Keratinocyte (primary cell): ENCODE results near the gene CBR3. TPM values are rescaled to one million over a fixed set of nuclear protein-coding genes. Genes with fewer than 3 reads are reported as not detected.

Experiments used
- DNase-seq: peaks from one replicate; pipeline ENCODE4 v3.0.0-alpha.2; 2011; ENCODE audit warnings: low read depth, missing footprints, low spot score
- FAIRE-seq: peaks from 2 replicates; lab custom pipeline; 2011; peaks lifted over from hg19 to GRCh38; lab: Jason Lieb, UNC
- H2AFZ ChIP-seq: 2 replicates; pipeline ENCODE4 v1.6.0; 2012; ENCODE audit warnings: low read length, control low read depth, inconsistent platforms; ENCODE audit not compliant: control insufficient read depth
- H3K27ac ChIP-seq: 2 replicates; pipeline ENCODE4 v1.5.1; 2011; ENCODE audit warnings: low read length; ENCODE audit not compliant: control insufficient read depth, insufficient read depth
- H3K27me3 ChIP-seq: 3 replicates; pipeline ENCODE4 v1.6.0; 2011; ENCODE audit warnings: low read length; ENCODE audit not compliant: control insufficient read depth, insufficient read depth; ENCODE audit errors: extremely low read depth
- H3K36me3 ChIP-seq, 2 experiments: 2 replicates in 1 of 2; 3 replicates in 1 of 2; pipeline ENCODE4 v1.5.1; 2011; ENCODE audit warnings: low read length in 2 of 2, mild to moderate bottlenecking in 1 of 2; ENCODE audit not compliant: control insufficient read depth in 2 of 2, insufficient read depth in 2 of 2; ENCODE audit errors: extremely low read depth in 1 of 2
- H3K4me1 ChIP-seq: 3 replicates; pipeline ENCODE4 v1.5.1; 2011; ENCODE audit warnings: low read length; ENCODE audit not compliant: control insufficient read depth, insufficient read depth; ENCODE audit errors: extremely low read depth
- H3K4me2 ChIP-seq: 3 replicates; pipeline ENCODE4 v1.6.0; 2011; ENCODE audit warnings: low read depth, low read length; ENCODE audit not compliant: control insufficient read depth, insufficient read depth; ENCODE audit errors: extremely low read depth
- H3K4me3 ChIP-seq, 3 experiments: fragments of 200-600 bp in 1 of 3; sonication (generic) in 1 of 3; 2 replicates in 2 of 3; 3 replicates in 1 of 3; pipeline ENCODE4 v1.5.1; 2011 to 2016; ENCODE audit warnings: low read length in 3 of 3, mild to moderate bottlenecking in 3 of 3, control low read depth in 2 of 3, inconsistent platforms in 1 of 3, low read depth in 1 of 3, mixed read lengths in 1 of 3, mixed run types in 1 of 3, moderate library complexity in 1 of 3; ENCODE audit not compliant: control insufficient read depth in 2 of 3, insufficient read depth in 2 of 3; ENCODE audit errors: extremely low read depth in 1 of 3
- H3K79me2 ChIP-seq: 2 replicates; pipeline ENCODE4 v1.6.0; 2012; ENCODE audit warnings: low read length; ENCODE audit not compliant: control insufficient read depth, insufficient read depth
- H3K9ac ChIP-seq: 3 replicates; pipeline ENCODE4 v1.6.0; 2011; ENCODE audit warnings: low read length; ENCODE audit not compliant: control insufficient read depth, insufficient read depth; ENCODE audit errors: extremely low read depth
- H3K9me1 ChIP-seq: 3 replicates; pipeline ENCODE4 v1.6.0; 2011; ENCODE audit warnings: low read length; ENCODE audit not compliant: control insufficient read depth, insufficient read depth; ENCODE audit errors: extremely low read depth
- H3K9me3 ChIP-seq: 2 replicates; pipeline ENCODE4 v1.5.1; 2012; ENCODE audit warnings: low read depth, low read length; ENCODE audit not compliant: control insufficient read depth
- H4K20me1 ChIP-seq: 3 replicates; pipeline ENCODE4 v1.6.0; 2011; ENCODE audit warnings: low read length; ENCODE audit not compliant: control insufficient read depth, insufficient read depth; ENCODE audit errors: extremely low read depth
- CTCF ChIP-seq, 3 experiments: IDR thresholded peaks in 1 of 3; conservative IDR thresholded peaks in 1 of 3; optimal IDR thresholded peaks in 1 of 3; 2 replicates in 2 of 3; 3 replicates in 1 of 3; pipeline versions ENCODE3 to v1.5.1; 2011; ENCODE audit warnings: low read length in 3 of 3, mild to moderate bottlenecking in 3 of 3, moderate library complexity in 2 of 3, control low read depth in 1 of 3, inconsistent platforms in 1 of 3; ENCODE audit not compliant: insufficient read depth in 2 of 3; ENCODE audit errors: extremely low read depth in 1 of 3
- EZH2 ChIP-seq: IDR thresholded peaks from one replicate; pipeline ENCODE4 v1.6.1; 2012; ENCODE audit warnings: inconsistent platforms, mild to moderate bottlenecking, low read length, moderate library complexity
- dilution Hi-C: fragments of 300-500 bp; cut with MboI; formaldehyde crosslinking; loops from one replicate; pipeline ENCODE4 v1.7.0; 2020; ENCODE audit warnings: low sequenced_read_pairs; ENCODE audit not compliant: extremely low pct_ligation_motif_present
- polyA plus RNA-seq, 5 experiments: library from polyadenylated mRNA; depleted of rRNA in 3 of 5; stranded (reverse) in 3 of 5; stranded (forward) in 1 of 5; unstranded in 1 of 5; fragments of >200 nt; gene quantifications; 1 replicate in 1 of 5; 2 replicates in 3 of 5; 3 replicates in 1 of 5; pipeline versions ENCODE4 v1.2.1 to v1.2.3, GENCODE V29; 2011 to 2012; ENCODE audit warnings: missing spikeins in 2 of 5, low read depth in 1 of 5, low replicate concordance in 1 of 5

CBR3 gene
- polyA plus RNA-seq, 1 donor (not counting 4 experiments of a cell fraction or from before 2014, with no cell fraction given) = 1.3 TPM

GRCh38 chr21:36147911-36148310 is 13.0 kb downstream of the CBR3 start:
- dilution Hi-C loops = no loop called here
- no peak overlapping the region for H2AFZ ChIP-seq
- FAIRE-seq = no peak

GRCh38 chr21:36148886-36149285 is 14.0 kb downstream of the CBR3 start:
- no peak overlapping the region for H2AFZ ChIP-seq
- dilution Hi-C loops = no loop called here
- no peak for FAIRE-seq
- no peaks in the 10 kb centered on the region for H3K4me1 ChIP-seq
- no peaks in the 10 kb centered on the region for H3K9me3 ChIP-seq
- DNase-seq = no peak
- peaks cover 0 to 1% of the 10 kb centered on the region in 2 experiments for H3K36me3 ChIP-seq
- no peak for TF ChIP-seq CTCF (optimal IDR thresholded peaks at IDR 0.05 in 1 of 3, IDR thresholded peaks at IDR 0.05 in 1 of 3, conservative IDR thresholded peaks at IDR 0.05 in 1 of 3; ENCODE audit: extremely low read depth in 1 of 3, insufficient read depth in 2 of 3, low read length in 3 of 3)
- no peak for TF ChIP-seq EZH2
- H4K20me1 ChIP-seq = no peaks in the 10 kb centered on the region
- no peaks in the 10 kb centered on the region for H3K27me3 ChIP-seq
- no peaks in the 10 kb centered on the region for H3K79me2 ChIP-seq
- H3K4me2 ChIP-seq = no peak overlapping the region
- H3K4me3 ChIP-seq = no peak overlapping the region
- no peak overlapping the region for H3K27ac ChIP-seq
- H3K9me1 ChIP-seq = no peaks in the 10 kb centered on the region
- H3K9ac ChIP-seq = no peak overlapping the region

More at GRCh38 chr21:36147911-36148310, 13.0 kb downstream of the CBR3 start:
- Histone ChIP-seq H3K4me1 (no peaks in the 10 kb centered on the region), H3K9me3 (no peaks in the 10 kb centered on the region), H3K9ac (no peak overlapping the region), H3K27me3 (no peaks in the 10 kb centered on the region), H3K9me1 (no peaks in the 10 kb centered on the region), H3K79me2 (no peaks in the 10 kb centered on the region), H3K4me3 (no peak overlapping the region), H4K20me1 (no peaks in the 10 kb centered on the region), H3K36me3 (peaks cover 0 to 1% of the 10 kb centered on the region in 2 experiments), H3K4me2 (no peak overlapping the region), H3K27ac (no peak overlapping the region)
- TF ChIP-seq EZH2 (no peak), CTCF (optimal IDR thresholded peaks at IDR 0.05 in 1 of 3, IDR thresholded peaks at IDR 0.05 in 1 of 3, conservative IDR thresholded peaks at IDR 0.05 in 1 of 3; ENCODE audit: extremely low read depth in 1 of 3, insufficient read depth in 2 of 3, low read length in 3 of 3) (no peak)
- DNase-seq = no peak
